HG03442 (cell line): Measurements from ENCODE around the gene RAMP1.
"Not testable (repeated sequence)": the region's sequence is repeated elsewhere in the genome, so short reads cannot be mapped to it uniquely, and the experiment has no call there.

Source experiments
- ATAC-seq: cut with Tn5 transposase; IDR thresholded peaks from one replicate; pipeline ENCODE4 v1.9.1; 2021; ENCODE audit warnings: mild to moderate bottlenecking, moderate library complexity; ENCODE audit not compliant: unreplicated experiment

RAMP1 gene

GRCh38 chr2:237942513-237942899 lies 83.1 kb downstream of the RAMP1 start:
- no peak for ATAC-seq

- no peak for ATAC-seq
Observed at GRCh38 chr2:237943395-237944094, 84.1 kb downstream of the RAMP1 start.

- ATAC-seq = no peak
Observed at GRCh38 chr2:237944302-237944701, 84.9 kb downstream of the RAMP1 start.

GRCh38 chr2:237946423-237946822 lies 87.0 kb downstream of the RAMP1 start:
- ATAC-seq = no peak

GRCh38 chr2:237951354-237951753 lies 91.9 kb downstream of the RAMP1 start:
- ATAC-seq = not testable (repeated sequence)

GRCh38 chr2:237951878-237952277 lies 92.5 kb downstream of the RAMP1 start:
- ATAC-seq = no peak

- no peak for ATAC-seq
Observed at GRCh38 chr2:237952851-237953250, 93.4 kb downstream of the RAMP1 start.

- no peak for ATAC-seq
Observed at GRCh38 chr2:237955640-237956401, 96.4 kb downstream of the RAMP1 start.

- ATAC-seq = no peak
Observed at GRCh38 chr2:237956402-237956736, 96.9 kb downstream of the RAMP1 start.

- ATAC-seq = no peak
Observed at GRCh38 chr2:237961637-237962036, 102.2 kb downstream of the RAMP1 start.
